Trophoblast cell (in vitro differentiated cells and primary cell): Measurements from ENCODE around the gene ZFAND4.
"Not testable (repeated sequence)": the region's sequence is repeated elsewhere in the genome, so short reads cannot be mapped to it uniquely, and the experiment has no call there.

ENCODE experiments used
- DNase-seq, 2 donors: peaks; one replicate each; pipeline ENCODE4 v3.0.0-alpha.2; 2016
- H2AFZ ChIP-seq: 2 replicates; pipeline ENCODE4 v1.6.1; 2013; ENCODE audit warnings: low read length, moderate library complexity, mild to moderate bottlenecking; ENCODE audit not compliant: insufficient read depth, poor library complexity
- H2AK5ac ChIP-seq: 2 replicates; pipeline ENCODE4 v1.6.1; 2013; ENCODE audit warnings: mild to moderate bottlenecking, low read length
- H2BK120ac ChIP-seq: 2 replicates; pipeline ENCODE4 v1.6.1; 2013; ENCODE audit warnings: low read length, mild to moderate bottlenecking, moderate library complexity; ENCODE audit not compliant: insufficient read depth, poor library complexity
- H2BK12ac ChIP-seq: 2 replicates; pipeline ENCODE4 v1.6.1; 2013; ENCODE audit warnings: mild to moderate bottlenecking, low read length, moderate library complexity
- H2BK5ac ChIP-seq: 2 replicates; pipeline ENCODE4 v1.6.1; 2013; ENCODE audit warnings: low read length, low read depth, moderate library complexity, mild to moderate bottlenecking; ENCODE audit not compliant: poor library complexity
- H3K14ac ChIP-seq: 2 replicates; pipeline ENCODE4 v1.6.1; 2013; ENCODE audit warnings: mild to moderate bottlenecking, low read length
- H3K18ac ChIP-seq: 2 replicates; pipeline ENCODE4 v1.6.1; 2013; ENCODE audit warnings: mild to moderate bottlenecking, low read length
- H3K23ac ChIP-seq: 2 replicates; pipeline ENCODE4 v1.6.1; 2013; ENCODE audit warnings: low read length
- H3K27ac ChIP-seq: 2 replicates; pipeline ENCODE4 v1.5.1; 2013; ENCODE audit warnings: low read depth, mild to moderate bottlenecking, inconsistent platforms, low read length, moderate library complexity
- H3K27me3 ChIP-seq: 2 replicates; pipeline ENCODE4 v1.6.1; 2013; ENCODE audit warnings: inconsistent platforms, mild to moderate bottlenecking, low read length, moderate library complexity; ENCODE audit not compliant: insufficient read depth
- H3K36me3 ChIP-seq, 2 experiments: 1 replicate in 1 of 2; 2 replicates in 1 of 2; pipeline ENCODE4 v1.6.1; 2013; ENCODE audit warnings: low read length in 2 of 2, mild to moderate bottlenecking in 2 of 2, moderate library complexity in 1 of 2; ENCODE audit not compliant: insufficient read depth in 2 of 2, control insufficient read depth in 1 of 2
- H3K4ac ChIP-seq: 2 replicates; pipeline ENCODE4 v1.6.1; 2013; ENCODE audit warnings: low read depth, mild to moderate bottlenecking, low read length, moderate library complexity
- H3K4me1 ChIP-seq, 2 experiments: 1 replicate in 1 of 2; 2 replicates in 1 of 2; pipeline ENCODE4 v1.6.1; 2013; ENCODE audit warnings: low read length in 2 of 2, mild to moderate bottlenecking in 2 of 2, moderate library complexity in 1 of 2; ENCODE audit not compliant: insufficient read depth in 2 of 2, control insufficient read depth in 1 of 2
- H3K4me2 ChIP-seq: 2 replicates; pipeline ENCODE4 v1.6.1; 2013; ENCODE audit warnings: inconsistent platforms, mild to moderate bottlenecking, low read length, moderate library complexity
- H3K4me3 ChIP-seq: 2 replicates; pipeline ENCODE4 v1.5.1; 2013; ENCODE audit warnings: mild to moderate bottlenecking, low read depth, low read length, inconsistent platforms
- H3K79me1 ChIP-seq: one replicate; pipeline ENCODE4 v1.6.1; 2013; ENCODE audit warnings: low read length
- H3K79me2 ChIP-seq: 2 replicates; pipeline ENCODE4 v1.6.1; 2013; ENCODE audit warnings: low read length, mild to moderate bottlenecking; ENCODE audit not compliant: control insufficient read depth, insufficient read depth, poor library complexity
- H3K9ac ChIP-seq: 2 replicates; pipeline ENCODE4 v1.6.1; 2013; ENCODE audit warnings: mild to moderate bottlenecking, low read length
- H3K9me3 ChIP-seq: 2 replicates; pipeline ENCODE4 v1.6.1; 2013; ENCODE audit warnings: low read depth, mild to moderate bottlenecking, control low read depth, inconsistent platforms, low read length; ENCODE audit not compliant: insufficient read depth
- H4K12ac ChIP-seq: 2 replicates; pipeline ENCODE4 v1.6.1; 2013; ENCODE audit warnings: low read depth, mild to moderate bottlenecking, low read length, moderate library complexity
- H4K8ac ChIP-seq: 2 replicates; pipeline ENCODE4 v1.6.1; 2013; ENCODE audit warnings: low read depth, mild to moderate bottlenecking, low read length, moderate library complexity
- H4K91ac ChIP-seq: one replicate; pipeline ENCODE4 v1.6.1; 2013; ENCODE audit warnings: low read depth, mild to moderate bottlenecking, low read length, moderate library complexity
- WGBS: extraction: QIAGEN DNeasy Blood & Tissue Kit; methylation state at CpG from one replicate; pipeline ENCODE4 v1.1.7; 2013; ENCODE audit warnings: missing lambda C conversion rate; ENCODE audit not compliant: insufficient read length, insufficient coverage; ENCODE audit errors: extremely low coverage; 5-methylcytosine and 5-hydroxymethylcytosine counted together

Gene ZFAND4

DNA sequence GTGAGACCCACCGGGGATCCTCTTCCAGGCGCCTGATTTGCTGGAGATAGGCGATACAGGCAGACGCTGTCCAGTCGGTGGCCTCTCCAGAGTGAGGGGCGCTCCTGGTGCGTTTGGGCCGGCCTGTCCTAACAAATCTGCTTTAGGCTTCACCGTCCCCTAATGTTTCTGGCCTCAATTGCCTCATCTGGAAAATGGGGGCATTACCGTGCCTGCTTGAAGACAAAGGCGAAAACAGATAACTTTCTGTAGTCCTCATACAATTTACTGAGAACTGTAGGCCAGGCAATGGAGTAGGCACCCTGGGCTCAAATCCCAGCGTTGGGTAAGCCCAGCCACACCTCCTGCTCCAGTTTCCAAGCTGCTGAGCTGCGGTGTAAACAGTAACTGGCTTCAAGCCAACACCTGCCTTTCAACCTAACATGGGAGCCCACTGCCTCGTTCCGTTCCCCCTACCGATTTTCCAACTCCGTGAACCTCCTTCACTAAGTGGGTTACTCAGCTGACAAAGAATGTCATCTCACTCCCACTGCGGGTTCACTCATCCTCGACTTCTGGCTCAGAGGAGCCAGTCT lies 589 bp upstream of the ZFAND4 start:
- Histone ChIP-seq H3K18ac (no peak overlapping the region), H3K4me3 (peak overlapping the region; percentile 64), H4K12ac (peak overlapping the region; percentile 43), H3K27ac (peak overlapping the region; percentile 12), H3K79me1 (peaks cover 8% of the 10 kb centered on the region), H4K91ac (peak overlapping the region; percentile 21), H2BK12ac (no peak overlapping the region), H3K4me2 (peak overlapping the region; percentile 93), H3K4me1 (peaks cover 3 to 4% of the 10 kb centered on the region in 2 experiments), H2AK5ac (no peak overlapping the region), H2AFZ (peak overlapping the region; percentile 37), H3K9ac (peak overlapping the region; percentile 38), H4K8ac (peak overlapping the region; percentile 73), H2BK120ac (no peak overlapping the region), H3K27me3 (no peaks in the 10 kb centered on the region), H3K23ac (no peak overlapping the region), H3K4ac (no peak overlapping the region), H3K9me3 (peaks cover 2% of the 10 kb centered on the region), H3K79me2 (peaks cover 3% of the 10 kb centered on the region), H3K36me3 (no peaks in the 10 kb centered on the region), H3K14ac (no peak overlapping the region), H2BK5ac (no peak overlapping the region)
- no peak for DNase-seq
- no CpG with 5 or more reads among the region's 19 CpGs for WGBS

DNA sequence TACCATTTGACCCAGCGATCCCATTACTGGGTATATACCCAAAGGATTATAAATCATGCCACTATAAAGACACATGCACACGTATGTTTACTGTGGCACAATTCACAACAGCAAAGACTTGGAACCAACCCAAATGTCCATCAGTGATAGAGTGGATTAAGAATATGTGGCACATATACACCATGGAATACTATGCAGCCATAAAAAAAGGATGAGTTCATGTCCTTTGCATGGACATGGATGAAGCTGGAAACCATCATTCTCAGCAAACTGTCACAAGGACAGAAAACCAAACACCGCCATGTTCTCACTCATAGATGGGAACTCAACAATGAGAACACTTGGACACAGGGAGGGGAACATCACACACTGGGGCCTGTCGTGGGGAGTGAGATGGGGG lies 1.3 kb downstream of the ZFAND4 start:
- H4K91ac ChIP-seq, H3K14ac ChIP-seq, H2AK5ac ChIP-seq, H3K4ac ChIP-seq, H2BK120ac ChIP-seq, H4K12ac ChIP-seq, H3K27me3 ChIP-seq, H3K18ac ChIP-seq, H2BK5ac ChIP-seq, H2AFZ ChIP-seq, H3K4me2 ChIP-seq, H2BK12ac ChIP-seq, H3K79me1 ChIP-seq, H3K4me3 ChIP-seq, H3K9ac ChIP-seq, H4K8ac ChIP-seq, H3K79me2 ChIP-seq, DNase-seq, H3K36me3 ChIP-seq, H3K4me1 ChIP-seq, H3K27ac ChIP-seq, H3K9me3 ChIP-seq, H3K23ac ChIP-seq: not testable (repeated sequence)
- WGBS: no CpG with 5 or more reads among the region's 4 CpGs

DNA sequence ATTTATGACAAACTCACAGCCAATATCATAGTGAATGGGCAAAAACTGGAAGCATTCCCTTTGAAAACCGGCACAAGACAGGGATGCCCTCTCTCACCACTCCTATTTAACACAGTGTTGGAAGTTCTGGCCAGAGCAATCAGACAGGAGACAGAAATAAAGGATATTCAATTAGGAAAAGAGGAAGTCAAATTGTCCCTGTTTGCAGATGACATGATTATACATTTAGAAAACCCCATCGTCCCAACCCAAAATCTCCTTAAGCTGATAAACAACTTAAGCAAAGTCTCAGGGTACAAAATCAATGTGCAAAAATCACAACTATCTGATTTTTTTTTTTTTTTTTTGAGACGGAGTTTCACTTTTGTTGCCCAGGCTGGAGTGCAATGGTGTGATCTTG lies 2.7 kb downstream of the ZFAND4 start:
- WGBS: no CpG with 5 or more reads among the region's 3 CpGs
- not testable (repeated sequence) for H3K9me3 ChIP-seq, DNase-seq, H2AK5ac ChIP-seq, H2BK5ac ChIP-seq, H3K27me3 ChIP-seq, H3K4ac ChIP-seq, H3K9ac ChIP-seq, H3K79me1 ChIP-seq, H2BK120ac ChIP-seq, H4K91ac ChIP-seq, H2AFZ ChIP-seq, H3K36me3 ChIP-seq, H3K27ac ChIP-seq, H4K8ac ChIP-seq, H3K23ac ChIP-seq, H3K4me2 ChIP-seq, H3K18ac ChIP-seq, H3K4me1 ChIP-seq, H2BK12ac ChIP-seq, H3K79me2 ChIP-seq, H4K12ac ChIP-seq, H3K4me3 ChIP-seq, H3K14ac ChIP-seq

DNA sequence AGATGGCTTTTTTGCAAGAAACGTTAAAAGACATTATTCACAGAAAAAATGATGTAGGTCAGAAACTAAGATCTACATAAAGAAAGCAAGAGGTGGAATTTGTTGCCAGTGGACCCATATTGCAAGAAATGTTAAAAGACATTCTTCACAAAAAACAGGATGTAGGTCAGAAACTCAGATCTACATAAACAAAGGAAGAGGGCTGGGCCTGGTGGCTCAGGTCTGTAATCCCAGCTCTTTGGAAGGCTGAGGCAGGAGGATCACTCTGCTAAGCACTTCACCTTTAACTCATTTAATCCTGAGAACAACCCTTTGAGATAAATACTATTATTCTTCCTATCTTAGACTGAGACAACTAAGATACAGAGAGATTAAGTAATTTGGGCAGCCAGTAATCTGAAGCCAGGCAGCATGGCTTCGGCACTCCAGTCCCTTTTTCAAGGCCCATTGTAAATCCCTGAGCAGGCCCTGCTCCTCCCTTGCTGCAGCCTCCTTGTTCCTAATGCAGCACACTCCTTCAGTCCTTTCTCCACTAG lies 11.6 kb downstream of the ZFAND4 start:
- Histone ChIP-seq H2BK120ac (no peak overlapping the region), H2AFZ (no peak overlapping the region), H3K9me3 (no peaks in the 10 kb centered on the region), H3K14ac (no peak overlapping the region), H3K27ac (no peak overlapping the region), H3K36me3 (no peaks in the 10 kb centered on the region), H4K8ac (peak overlapping the region; percentile 38), H3K79me2 (no peaks in the 10 kb centered on the region), H4K91ac (peak overlapping the region; percentile 14), H3K4me3 (no peak overlapping the region), H2AK5ac (no peak overlapping the region), H3K79me1 (no peaks in the 10 kb centered on the region), H3K4me1 (no peaks in the 10 kb centered on the region), H3K27me3 (no peaks in the 10 kb centered on the region), H3K4me2 (no peak overlapping the region), H2BK5ac (no peak overlapping the region), H3K23ac (no peak overlapping the region), H3K4ac (no peak overlapping the region), H3K18ac (no peak overlapping the region), H4K12ac (peak overlapping the region; percentile 62), H3K9ac (no peak overlapping the region), H2BK12ac (no peak overlapping the region)
- no peak for DNase-seq
- no CpG with 5 or more reads among the region's 2 CpGs for WGBS
